GM19025 (cell line): Measurements from ENCODE around the gene PLEKHJ1.

Source experiments
- ATAC-seq: cut with Tn5 transposase; IDR thresholded peaks from one replicate; pipeline ENCODE4 v1.9.1; 2021; ENCODE audit warnings: mild to moderate bottlenecking, low read depth, moderate library complexity; ENCODE audit not compliant: unreplicated experiment

PLEKHJ1 gene

DNA sequence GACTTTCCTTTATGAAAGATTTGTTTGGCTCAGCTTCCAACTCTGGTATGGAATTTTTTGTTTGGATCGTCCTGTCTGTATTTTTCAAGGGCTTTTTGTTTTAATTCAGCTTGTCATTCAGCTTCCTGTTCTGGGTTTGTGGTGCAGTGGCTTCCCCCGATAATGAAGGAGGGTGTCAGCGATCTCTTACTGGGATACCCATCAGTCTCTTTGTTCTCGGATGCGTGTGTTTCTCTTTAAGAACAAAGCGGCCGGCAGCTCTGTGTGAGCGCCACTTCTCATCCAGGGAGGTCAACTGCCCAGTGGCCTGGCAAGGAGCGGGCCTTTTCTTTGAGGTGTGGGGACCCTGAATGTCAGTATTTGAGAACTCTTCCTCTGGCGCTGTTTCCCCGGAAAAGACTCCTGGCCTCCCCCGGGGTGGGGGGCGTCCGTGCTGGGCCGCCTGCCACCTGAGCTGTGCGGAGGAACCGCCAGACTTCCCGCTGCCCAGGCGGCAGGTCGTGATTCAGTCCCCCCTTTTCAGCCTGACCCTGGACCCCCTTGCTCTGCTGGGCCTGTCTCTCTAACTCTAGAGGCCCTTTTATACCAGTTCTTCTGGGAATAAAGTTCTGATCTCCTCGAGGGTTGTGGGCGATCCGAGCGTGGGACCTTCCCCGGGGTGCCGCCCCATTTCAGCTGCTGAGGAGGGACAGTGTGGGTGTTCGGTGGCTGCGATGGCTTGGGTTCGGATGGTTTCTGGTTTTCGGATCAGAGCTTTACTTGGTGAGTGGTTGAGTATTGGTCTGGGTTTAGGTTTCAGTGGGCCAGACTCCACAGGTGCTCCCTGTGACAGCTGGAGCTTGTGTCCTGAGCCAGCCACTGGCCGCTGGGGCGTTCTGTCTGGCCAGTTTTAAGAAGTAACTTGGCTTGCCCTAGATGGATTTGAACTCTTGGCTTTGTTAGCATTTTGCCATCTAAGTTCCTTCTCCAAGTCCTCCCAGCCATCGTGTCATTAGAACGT is 3.9 kb upstream of the PLEKHJ1 start:
- no peak for ATAC-seq

DNA sequence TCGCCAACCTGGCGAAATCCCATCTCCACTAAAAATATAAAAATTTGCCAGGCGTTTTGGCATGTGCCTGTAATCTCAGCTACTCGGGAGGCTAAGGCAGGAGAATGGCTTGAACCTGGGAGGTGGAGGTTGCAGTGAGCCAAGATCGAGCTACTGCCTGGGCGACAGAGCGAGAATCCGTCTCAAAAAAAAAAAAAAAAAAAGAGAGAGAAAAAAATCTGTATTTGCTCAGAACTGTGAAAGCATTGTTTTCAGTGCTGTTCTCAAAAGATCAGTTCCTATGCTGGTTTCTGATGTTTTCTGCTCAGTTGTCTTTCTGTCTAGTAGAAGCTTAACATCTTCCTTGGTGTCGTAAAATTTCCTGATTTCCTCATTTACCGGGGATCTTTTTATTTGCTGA is 3.0 kb upstream of the PLEKHJ1 start:
- no peak for ATAC-seq

- no peak for ATAC-seq
Measured at GRCh38 chr19:2237869-2238153, 1.7 kb upstream of the PLEKHJ1 start.

DNA sequence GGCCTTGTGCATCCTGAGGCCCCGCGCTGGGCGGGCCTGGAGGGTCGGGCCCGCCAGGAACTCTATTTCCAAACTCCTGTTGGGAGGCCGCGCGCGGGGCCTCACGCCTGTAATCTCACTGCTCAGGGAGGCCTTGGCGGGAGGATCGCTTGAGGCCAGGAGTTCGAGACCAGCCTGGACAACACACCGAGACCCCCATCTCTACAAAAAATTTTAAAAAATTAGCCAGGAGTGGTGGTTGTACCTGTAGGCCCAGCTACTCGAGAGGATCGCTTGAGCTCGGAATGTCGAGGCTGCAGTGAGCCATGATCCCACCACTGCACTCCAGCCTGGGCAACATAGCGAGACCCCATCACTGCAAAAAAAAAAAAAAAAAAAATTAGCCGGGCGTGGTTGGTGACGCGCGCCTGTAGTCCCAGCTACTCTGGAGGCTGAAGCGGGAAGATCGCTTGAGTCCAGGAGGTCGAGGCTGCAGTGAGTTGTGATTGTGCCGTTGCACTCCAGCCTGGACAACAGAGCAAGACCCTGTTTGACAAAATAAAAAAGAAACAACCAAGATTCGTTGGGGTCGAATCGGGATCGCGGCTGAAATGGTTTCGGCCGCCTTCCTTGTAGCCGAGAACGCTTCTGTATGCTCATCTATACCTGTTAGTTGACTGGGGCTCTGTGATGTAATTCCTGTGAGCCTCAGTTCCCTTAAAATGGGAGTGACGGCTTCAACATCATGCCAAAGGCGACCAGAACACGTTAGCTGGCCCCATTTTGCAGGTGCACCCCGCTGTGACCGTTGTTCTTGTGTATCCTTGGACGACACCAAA is 1.1 kb upstream of the PLEKHJ1 start:
- ATAC-seq, result peak; percentile 20

DNA sequence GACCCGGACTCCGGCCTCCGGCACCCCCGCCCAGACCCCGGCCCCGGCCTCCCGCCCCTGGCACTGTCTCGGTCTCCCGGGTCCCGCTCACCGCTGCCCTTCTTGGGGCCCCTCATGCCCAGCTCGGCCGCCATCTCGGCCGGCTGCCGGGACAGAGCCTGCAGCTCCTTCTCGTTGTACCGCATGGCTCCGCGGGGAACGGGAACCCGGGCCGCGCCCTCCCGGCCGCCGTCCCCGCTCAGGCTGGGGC is 140 bp downstream of the PLEKHJ1 start:
- ATAC-seq, result no peak

- no peak for ATAC-seq
Measured at GRCh38 chr19:2235381-2236063, 607 bp downstream of the PLEKHJ1 start.

GRCh38 chr19:2234996-2235380 is 1.1 kb downstream of the PLEKHJ1 start:
- ATAC-seq, result no peak

DNA sequence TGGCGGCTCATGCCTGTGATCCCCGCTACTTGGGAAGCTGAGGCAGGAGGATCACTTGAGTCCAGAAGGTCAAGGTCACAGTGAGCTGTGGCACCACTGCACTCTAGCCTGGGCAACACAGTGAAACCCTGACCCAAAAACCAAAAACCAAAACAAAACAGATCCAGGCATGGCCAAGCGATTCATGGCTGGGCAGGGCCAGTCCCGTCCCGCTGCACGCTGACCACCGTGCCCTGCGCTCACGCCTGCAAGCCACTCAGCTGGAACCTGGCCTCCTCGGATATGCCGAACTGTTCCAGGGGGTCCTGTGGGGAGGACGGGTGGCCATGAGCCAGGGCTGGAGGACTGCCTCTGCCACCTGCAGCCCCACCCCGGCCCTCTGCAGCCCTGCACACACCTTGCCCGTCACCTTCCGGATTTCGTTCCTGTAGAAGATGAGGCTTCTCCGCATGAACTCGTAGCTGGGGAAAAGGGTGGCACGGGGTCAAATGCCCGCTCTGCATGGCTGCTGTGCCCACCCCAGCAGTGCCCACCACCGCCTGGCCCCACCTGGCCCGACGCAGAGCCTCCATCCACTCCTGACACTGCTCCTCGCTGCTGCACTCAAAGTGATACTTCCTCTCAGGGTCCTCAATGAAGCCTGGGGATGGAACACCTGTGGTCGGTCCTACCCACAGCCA is 2.4 kb downstream of the PLEKHJ1 start:
- ATAC-seq, result no peak

- no peak for ATAC-seq
Measured at GRCh38 chr19:2232286-2233151, 3.6 kb downstream of the PLEKHJ1 start.

DNA sequence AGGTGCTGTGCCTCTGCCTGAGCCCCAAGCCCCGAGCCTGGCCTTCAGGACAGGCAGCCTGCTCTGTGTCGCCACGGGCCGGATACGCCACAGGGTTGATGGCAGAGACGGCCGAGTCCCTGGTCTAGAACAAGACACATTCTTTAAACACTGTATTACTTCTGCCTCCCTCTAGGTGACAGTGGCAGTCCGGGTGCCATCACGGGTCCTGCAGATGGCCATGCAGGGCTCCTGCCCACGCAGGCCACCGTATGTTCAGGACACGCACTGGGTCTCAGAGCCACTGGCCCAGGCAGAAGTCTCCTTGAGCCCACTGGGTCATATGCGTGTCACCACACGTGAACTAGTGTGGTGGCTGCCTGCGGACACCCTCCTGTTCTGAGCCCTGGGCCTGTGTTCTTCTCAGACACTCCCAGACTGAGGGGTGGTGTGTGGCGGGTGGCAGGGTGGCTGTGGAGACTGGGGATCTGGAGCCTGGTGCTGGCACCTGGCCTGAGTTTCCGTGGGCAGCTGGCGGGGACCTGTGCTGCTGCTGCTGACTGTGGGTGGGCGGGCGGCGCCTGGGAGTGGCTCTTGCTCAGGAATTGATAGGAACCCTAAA is 4.4 kb downstream of the PLEKHJ1 start:
- no peak for ATAC-seq

- no peak for ATAC-seq
Measured at GRCh38 chr19:2230807-2231533, 5.2 kb downstream of the PLEKHJ1 start.

- no peak for ATAC-seq
Measured at GRCh38 chr19:2230033-2230531, 6.0 kb downstream of the PLEKHJ1 start.

GRCh38 chr19:2229103-2230032 is 6.8 kb downstream of the PLEKHJ1 start:
- no peak for ATAC-seq

DNA sequence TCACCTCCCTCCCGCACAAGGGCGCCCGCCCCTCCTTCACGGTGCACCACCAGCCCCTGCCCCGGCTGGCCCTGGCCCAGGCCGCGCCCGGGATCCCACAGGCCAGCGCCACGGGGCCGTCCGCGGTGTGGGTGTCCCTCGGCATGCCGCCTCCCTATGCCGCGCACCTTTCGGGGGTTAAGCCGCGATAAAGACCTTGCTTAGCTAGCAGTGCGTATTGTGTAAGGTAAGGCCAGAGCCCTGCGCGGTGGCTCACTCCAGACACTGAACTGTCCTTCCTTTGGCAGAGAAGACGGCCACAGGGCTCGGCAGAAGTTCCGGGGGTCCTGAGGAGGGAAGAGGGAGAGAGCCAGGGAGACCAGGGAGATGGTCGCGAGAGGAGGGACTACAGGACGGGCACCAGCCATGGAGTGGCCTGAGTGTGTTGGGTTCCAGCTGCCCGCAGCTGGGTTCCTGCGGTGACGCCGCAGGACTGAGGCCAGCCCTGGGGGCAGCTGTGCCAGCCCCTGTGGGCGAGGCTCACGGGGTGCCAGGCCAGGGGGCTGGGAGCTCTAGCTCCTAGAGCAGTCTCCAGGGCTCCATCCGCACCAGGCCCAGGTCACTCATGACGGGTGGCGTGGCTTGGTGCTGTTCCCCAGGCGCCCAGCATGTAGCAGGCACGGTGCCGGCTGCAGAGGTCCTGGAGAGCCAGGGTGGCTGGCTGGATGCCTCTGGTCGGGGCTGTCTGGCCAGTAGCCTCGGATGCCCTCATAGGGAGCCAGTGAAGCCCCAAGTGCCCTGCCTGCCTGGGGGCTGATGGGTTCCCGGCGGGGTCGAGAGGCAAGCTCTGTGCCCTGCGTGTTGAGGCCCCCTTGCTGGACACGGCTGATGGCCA is 7.7 kb downstream of the PLEKHJ1 start:
- no peak for ATAC-seq

- no peak for ATAC-seq
Measured at GRCh38 chr19:2227415-2228156, 8.5 kb downstream of the PLEKHJ1 start.

DNA sequence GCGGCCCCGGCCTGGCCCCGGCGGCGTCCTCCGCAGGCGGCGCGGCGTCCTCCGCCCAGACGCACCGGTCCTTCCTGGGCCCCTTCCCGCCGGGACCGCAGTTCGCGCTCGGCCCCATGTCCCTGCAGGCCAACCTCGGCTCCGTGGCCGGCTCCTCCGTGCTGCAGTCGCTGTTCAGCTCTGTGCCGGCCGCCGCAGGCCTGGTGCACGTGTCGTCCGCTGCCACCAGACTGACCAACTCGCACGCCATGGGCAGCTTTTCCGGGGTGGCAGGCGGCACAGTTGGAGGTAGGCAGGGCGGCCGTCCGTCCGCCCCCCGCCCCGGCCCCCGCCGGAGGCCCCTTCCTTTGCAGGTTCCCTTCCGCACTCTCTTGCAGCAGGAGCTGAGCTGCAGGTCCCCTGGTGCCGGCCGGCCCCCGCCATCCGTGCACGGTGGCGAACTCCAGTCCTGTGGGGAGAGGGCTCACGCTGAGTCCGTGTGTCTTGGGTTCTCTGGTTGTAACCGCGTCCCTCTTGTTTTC is 9.2 kb downstream of the PLEKHJ1 start:
- ATAC-seq, result no peak
